Mesenchymal stem cell (in vitro differentiated cells and primary cell): ENCODE data around the gene CDH4.

Experiments
- DNase-seq: peaks from one replicate; pipeline ENCODE4 v3.0.0-alpha.2; 2013
- H2AFZ ChIP-seq: one replicate; pipeline ENCODE4 v1.6.1; 2013; ENCODE audit warnings: low read depth, mild to moderate bottlenecking, control low read depth, inconsistent platforms, low read length, moderate library complexity
- H2AK5ac ChIP-seq: 2 replicates; pipeline ENCODE4 v1.6.1; 2013; ENCODE audit warnings: low read length, moderate library complexity, mild to moderate bottlenecking, inconsistent platforms; ENCODE audit not compliant: severe bottlenecking
- H2BK120ac ChIP-seq: one replicate; pipeline ENCODE4 v1.6.1; 2013; ENCODE audit warnings: low read depth, mild to moderate bottlenecking, inconsistent platforms, low read length, moderate library complexity
- H2BK12ac ChIP-seq, 2 experiments: one replicate each; pipeline ENCODE4 v1.6.1; 2013; ENCODE audit warnings: inconsistent platforms in 2 of 2, low read length in 2 of 2, mild to moderate bottlenecking in 2 of 2, moderate library complexity in 2 of 2, control low read depth in 1 of 2
- H2BK15ac ChIP-seq: one replicate; pipeline ENCODE4 v1.6.1; 2013; ENCODE audit warnings: mild to moderate bottlenecking, low read depth, inconsistent platforms; ENCODE audit not compliant: poor library complexity, severe bottlenecking
- H2BK5ac ChIP-seq: 2 replicates; pipeline ENCODE4 v1.6.1; 2013; ENCODE audit warnings: low read depth, mild to moderate bottlenecking, low read length, control low read depth, inconsistent platforms; ENCODE audit not compliant: poor library complexity, severe bottlenecking
- H3K14ac ChIP-seq, 2 experiments: one replicate each; pipeline ENCODE4 v1.6.1; 2013; ENCODE audit warnings: inconsistent platforms in 2 of 2, low read length in 2 of 2, control low read depth in 1 of 2, mild to moderate bottlenecking in 1 of 2, moderate library complexity in 1 of 2
- H3K18ac ChIP-seq, 2 experiments: one replicate each; pipeline ENCODE4 v1.6.1; 2013; ENCODE audit warnings: inconsistent platforms in 2 of 2, low read length in 2 of 2, control low read depth in 1 of 2, low read depth in 1 of 2, mild to moderate bottlenecking in 1 of 2
- H3K23ac ChIP-seq, 2 experiments: one replicate each; pipeline ENCODE4 v1.6.1; 2013; ENCODE audit warnings: inconsistent platforms in 2 of 2, low read length in 2 of 2, mild to moderate bottlenecking in 2 of 2, moderate library complexity in 2 of 2, control low read depth in 1 of 2
- H3K27ac ChIP-seq: 2 replicates; pipeline ENCODE4 v1.5.1; 2013; ENCODE audit warnings: mild to moderate bottlenecking, moderate library complexity, low read length, control low read depth, inconsistent platforms; ENCODE audit not compliant: poor library complexity, severe bottlenecking
- H3K27me3 ChIP-seq, 2 experiments: 2 replicates each; pipeline versions ENCODE4 v1.6.1 to v1.7.0; 2013; ENCODE audit warnings: low read length in 2 of 2, mild to moderate bottlenecking in 2 of 2, moderate library complexity in 2 of 2, control low read depth in 1 of 2, inconsistent platforms in 1 of 2; ENCODE audit not compliant: control insufficient read depth in 1 of 2, insufficient read depth in 1 of 2
- H3K36me3 ChIP-seq, 2 experiments: 2 replicates each; pipeline versions ENCODE4 v1.6.1 to v1.7.0; 2013; ENCODE audit warnings: low read length in 2 of 2, control low read depth in 1 of 2, inconsistent platforms in 1 of 2, low read depth in 1 of 2, mild to moderate bottlenecking in 1 of 2; ENCODE audit not compliant: insufficient read depth in 2 of 2, control insufficient read depth in 1 of 2
- H3K4ac ChIP-seq, 2 experiments: one replicate each; pipeline ENCODE4 v1.6.1; 2013; ENCODE audit warnings: inconsistent platforms in 2 of 2, low read length in 2 of 2, mild to moderate bottlenecking in 2 of 2, moderate library complexity in 2 of 2, control low read depth in 1 of 2, low read depth in 1 of 2
- H3K4me1 ChIP-seq: 2 replicates; pipeline ENCODE4 v1.6.1; 2013; ENCODE audit warnings: low read depth, low read length, control low read depth; ENCODE audit not compliant: control insufficient read depth, insufficient read depth
- H3K4me2 ChIP-seq: 2 replicates; pipeline ENCODE4 v1.6.1; 2013; ENCODE audit warnings: low read length, mild to moderate bottlenecking, inconsistent platforms; ENCODE audit not compliant: poor library complexity, severe bottlenecking
- H3K4me3 ChIP-seq, 2 experiments: 2 replicates each; pipeline versions ENCODE4 v1.5.1 to v1.7.0; 2013; ENCODE audit warnings: low read length in 2 of 2, mild to moderate bottlenecking in 2 of 2, control low read depth in 1 of 2, low read depth in 1 of 2; ENCODE audit not compliant: insufficient read depth in 1 of 2
- H3K79me1 ChIP-seq: replicated peaks from 2 replicates; pipeline ENCODE4 v1.6.1; 2013; ENCODE audit warnings: mild to moderate bottlenecking, control low read depth, low read length, inconsistent platforms; ENCODE audit not compliant: poor library complexity, severe bottlenecking
- H3K9ac ChIP-seq: 2 replicates; pipeline ENCODE4 v1.7.0; 2013; ENCODE audit warnings: mild to moderate bottlenecking, low read length, moderate library complexity
- H3K9me3 ChIP-seq: 2 replicates; pipeline ENCODE4 v1.7.0; 2013; ENCODE audit warnings: mild to moderate bottlenecking, low read length; ENCODE audit not compliant: control insufficient read depth
- H4K8ac ChIP-seq: one replicate; pipeline ENCODE4 v1.6.1; 2013; ENCODE audit warnings: inconsistent platforms, mild to moderate bottlenecking, low read length, moderate library complexity
- H4K91ac ChIP-seq: one replicate; pipeline ENCODE4 v1.6.1; 2013; ENCODE audit warnings: mild to moderate bottlenecking, low read length, inconsistent platforms
- WGBS: methylation state at CpG from one replicate; pipeline ENCODE4 v1.1.7; 2013; ENCODE audit warnings: mixed read lengths; 5-methylcytosine and 5-hydroxymethylcytosine counted together

CDH4 gene

GRCh38 chr20:61840779-61841455 lies 588.9 kb downstream of the CDH4 start:
- 95% methylated on average over 21 of the region's 26 CpGs for WGBS
- no peaks in the 10 kb centered on the region for H3K4me1 ChIP-seq
- no peak overlapping the region for H4K91ac ChIP-seq

GRCh38 chr20:61841551-61841950 lies 589.5 kb downstream of the CDH4 start:
- Histone ChIP-seq H3K4me2 (no peak overlapping the region), H3K4me3 (no peak overlapping the region), H2BK120ac (no peak overlapping the region), H3K4ac (no peak overlapping the region), H3K36me3 (no peaks in the 10 kb centered on the region), H3K14ac (no peak overlapping the region), H2BK12ac (no peak overlapping the region), H4K91ac (no peak overlapping the region), H4K8ac (no peak overlapping the region), H3K18ac (no peak overlapping the region), H3K9ac (no peak overlapping the region), H3K9me3 (no peaks in the 10 kb centered on the region), H3K23ac (no peak overlapping the region), H3K4me1 (no peaks in the 10 kb centered on the region), H3K27ac (no peak overlapping the region), H2AK5ac (no peak overlapping the region), H2AFZ (no peak overlapping the region), H2BK5ac (no peak overlapping the region), H2BK15ac (no peak overlapping the region), H3K27me3 (peaks cover 0 to 11% of the 10 kb centered on the region in 2 experiments), H3K79me1 (no peaks in the 10 kb centered on the region)
- 93% methylated on average over 18 of the region's 18 CpGs for WGBS
- no peak for DNase-seq

More at GRCh38 chr20:61840779-61841455, 588.9 kb downstream of the CDH4 start:
- Histone ChIP-seq H3K27me3 (peaks cover 0 to 11% of the 10 kb centered on the region in 2 experiments), H2BK120ac (no peak overlapping the region), H2BK15ac (no peak overlapping the region), H2AK5ac (no peak overlapping the region), H3K23ac (no peak overlapping the region), H3K9me3 (no peaks in the 10 kb centered on the region), H2BK12ac (no peak overlapping the region), H3K4me3 (no peak overlapping the region), H4K8ac (no peak overlapping the region), H3K18ac (no peak overlapping the region), H3K27ac (no peak overlapping the region), H3K9ac (no peak overlapping the region), H3K14ac (no peak overlapping the region), H3K4me2 (no peak overlapping the region), H3K36me3 (no peaks in the 10 kb centered on the region), H2AFZ (no peak overlapping the region), H3K4ac (no peak overlapping the region), H2BK5ac (no peak overlapping the region), H3K79me1 (no peaks in the 10 kb centered on the region)
- no peak for DNase-seq

GRCh38 chr20:61841966-61842365 lies 589.9 kb downstream of the CDH4 start:
- Histone ChIP-seq H3K14ac (no peak overlapping the region), H2BK15ac (no peak overlapping the region), H4K8ac (no peak overlapping the region), H3K4me2 (no peak overlapping the region), H3K36me3 (no peaks in the 10 kb centered on the region), H2BK120ac (no peak overlapping the region), H3K4me3 (no peak overlapping the region), H3K27ac (no peak overlapping the region), H2BK12ac (no peak overlapping the region), H3K4ac (no peak overlapping the region), H3K27me3 (peaks cover 0 to 11% of the 10 kb centered on the region in 2 experiments), H4K91ac (no peak overlapping the region), H3K18ac (no peak overlapping the region), H3K4me1 (peaks cover 1% of the 10 kb centered on the region), H2AFZ (no peak overlapping the region), H2BK5ac (no peak overlapping the region), H3K9me3 (no peaks in the 10 kb centered on the region), H3K79me1 (no peaks in the 10 kb centered on the region), H2AK5ac (no peak overlapping the region), H3K9ac (no peak overlapping the region), H3K23ac (no peak overlapping the region)
- WGBS = 80% methylated on average over 9 of the region's 9 CpGs
- no peak for DNase-seq

GRCh38 chr20:61844621-61845020 lies 592.6 kb downstream of the CDH4 start:
- H3K27me3 ChIP-seq = peaks cover 0 to 12% of the 10 kb centered on the region in 2 experiments
- no peak overlapping the region for H2AFZ ChIP-seq
- no peak overlapping the region for H3K27ac ChIP-seq
- no peak overlapping the region for H2BK5ac ChIP-seq
- peaks cover 1% of the 10 kb centered on the region for H3K4me1 ChIP-seq
- no peak overlapping the region for H3K4ac ChIP-seq
- H3K18ac ChIP-seq = no peak overlapping the region
- no peak overlapping the region for H2BK15ac ChIP-seq
- no peak for DNase-seq
- no peak overlapping the region for H2AK5ac ChIP-seq
- no peaks in the 10 kb centered on the region for H3K79me1 ChIP-seq
- no peak overlapping the region for H4K91ac ChIP-seq
- no peaks in the 10 kb centered on the region for H3K9me3 ChIP-seq
- 93% methylated on average over 17 of the region's 17 CpGs for WGBS
- no peak overlapping the region for H3K9ac ChIP-seq
- no peak overlapping the region for H3K4me3 ChIP-seq
- H2BK12ac ChIP-seq = no peak overlapping the region
- H3K14ac ChIP-seq = no peak overlapping the region
- H2BK120ac ChIP-seq = no peak overlapping the region
- H4K8ac ChIP-seq = no peak overlapping the region
- no peak overlapping the region for H3K4me2 ChIP-seq
- H3K36me3 ChIP-seq = no peaks in the 10 kb centered on the region
- H3K23ac ChIP-seq = no peak overlapping the region
